Hepatocyte (in vitro differentiated cells): ENCODE results near the gene ASTN2. TPM values are rescaled to one million over a fixed set of nuclear protein-coding genes. Genes with fewer than 3 reads are reported as not detected.

Experiments used
- DNase-seq: peaks from one replicate; pipeline ENCODE4 v3.0.0-alpha.2; 2016; ENCODE audit warnings: low spot score
- H2AFZ ChIP-seq: fragments of 200-600 bp; sonication (generic); 2 replicates; pipeline ENCODE4 v1.6.0; 2016; ENCODE audit warnings: antibody characterized with exemption, mild to moderate bottlenecking
- H3K27ac ChIP-seq: fragments of 200-600 bp; sonication (generic); 2 replicates; pipeline ENCODE4 v1.5.1; 2016; ENCODE audit warnings: mild to moderate bottlenecking
- H3K27me3 ChIP-seq: fragments of 200-600 bp; sonication (generic); 2 replicates; pipeline ENCODE4 v1.6.1; 2016
- H3K36me3 ChIP-seq: fragments of 200-600 bp; sonication (generic); replicated peaks from 2 replicates; pipeline ENCODE4 v1.5.1; 2016; ENCODE audit warnings: low read depth; ENCODE audit not compliant: insufficient read depth
- H3K4me1 ChIP-seq: fragments of 200-600 bp; sonication (generic); 2 replicates; pipeline ENCODE4 v1.5.1; 2016; ENCODE audit warnings: mild to moderate bottlenecking, moderate library complexity; ENCODE audit not compliant: insufficient read depth
- H3K4me2 ChIP-seq: fragments of 200-600 bp; sonication (generic); 2 replicates; pipeline ENCODE4 v1.6.0; 2016
- H3K4me3 ChIP-seq: fragments of 200-600 bp; sonication (generic); 2 replicates; pipeline ENCODE4 v1.5.1; 2016; ENCODE audit warnings: mild to moderate bottlenecking
- H3K79me2 ChIP-seq: fragments of 200-600 bp; sonication (generic); 2 replicates; pipeline ENCODE4 v1.6.0; 2017; ENCODE audit warnings: mild to moderate bottlenecking
- H3K9me2 ChIP-seq: fragments of 200-600 bp; sonication (generic); replicated peaks from 2 replicates; pipeline ENCODE4 v1.6.0; 2017; ENCODE audit warnings: mild to moderate bottlenecking; ENCODE audit not compliant: insufficient read depth
- H3K9me3 ChIP-seq: fragments of 200-600 bp; sonication (generic); 2 replicates; pipeline ENCODE4 v1.5.1; 2016; ENCODE audit warnings: low read depth, mild to moderate bottlenecking
- H4K20me1 ChIP-seq: fragments of 200-600 bp; sonication (generic); 2 replicates; pipeline ENCODE4 v1.6.0; 2016; ENCODE audit warnings: mild to moderate bottlenecking; ENCODE audit not compliant: insufficient read depth, poor library complexity, severe bottlenecking
- EZH2 ChIP-seq: fragments of 200-600 bp; sonication (generic); IDR thresholded peaks from 2 replicates; pipeline ENCODE4 v1.6.1; 2016; ENCODE audit warnings: antibody characterized with exemption, mild to moderate bottlenecking, borderline replicate concordance
- EZH2phosphoT487 ChIP-seq: fragments of 200-600 bp; sonication (generic); IDR thresholded peaks from one replicate; pipeline ENCODE4 v1.6.1; 2018; ENCODE audit warnings: antibody characterized with exemption, mild to moderate bottlenecking, low read depth, moderate library complexity; ENCODE audit not compliant: unreplicated experiment, severe bottlenecking
- WGBS: methylation state at CpG from one replicate; pipeline ENCODE4 v1.1.6; 2016; ENCODE audit warnings: low lambda C conversion rate; ENCODE audit errors: missing lambda C conversion rate; 5-methylcytosine and 5-hydroxymethylcytosine counted together
- polyA plus RNA-seq: library from polyadenylated mRNA; unstranded; fragments of >200 nt; fragmentation: Nextera tagmentation; extraction: Ambion mirVana; gene quantifications from 2 replicates; pipeline ENCODE4 v1.2.1, GENCODE V29; 2016
- total RNA-seq: library from RNA; depleted of rRNA; stranded (reverse); fragments of >200 nt; gene quantifications from 2 replicates; pipeline ENCODE4 v1.2.3, GENCODE V29; 2014
- TF ChIP-seq, protein P1 (sequence below): fragments of 200-600 bp; sonication (generic); IDR thresholded peaks from 2 replicates; pipeline ENCODE4 v1.5.1; 2016; ENCODE audit warnings: antibody characterized with exemption, mild to moderate bottlenecking; ENCODE audit not compliant: poor library complexity

The ASTN2 gene
- total and polyA plus RNA-seq, 2 experiments from 2014 or later = 6.4 to 8.4 TPM

DNA sequence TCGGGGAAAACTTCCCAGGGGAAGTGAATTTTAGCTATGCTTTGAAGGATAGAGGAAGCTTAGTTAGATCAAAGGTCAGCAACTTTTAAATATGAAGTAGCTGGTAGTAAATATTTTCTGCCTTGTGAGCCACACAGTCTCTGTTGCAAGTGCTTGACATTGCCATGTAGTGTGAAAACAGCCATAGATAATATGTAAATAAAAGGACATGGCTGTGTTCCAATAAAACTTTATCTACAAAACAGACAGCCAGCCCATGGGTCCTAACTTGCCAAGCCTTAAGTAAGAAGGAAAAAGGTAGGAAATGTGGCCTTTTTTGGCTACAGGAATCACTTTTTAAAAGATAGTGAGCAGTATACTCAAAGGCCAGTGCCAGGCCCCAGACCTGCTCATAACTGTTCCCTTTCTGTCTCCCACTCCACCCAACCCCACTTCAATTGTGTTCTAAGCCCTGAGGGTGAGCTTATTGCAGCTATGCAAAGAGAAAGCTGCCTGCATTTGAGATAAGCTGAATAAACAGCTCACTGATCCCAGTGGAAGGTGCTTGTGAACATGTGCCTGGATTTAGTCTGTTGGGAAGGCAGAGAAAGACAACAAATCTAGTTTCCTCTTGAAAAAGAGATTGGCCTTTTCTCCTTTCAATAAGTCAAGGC, 840.7 kb downstream of the ASTN2 start:
- no peak overlapping the region for H2AFZ ChIP-seq
- H3K36me3 ChIP-seq = no peaks in the 10 kb centered on the region
- H3K9me2 ChIP-seq = no peaks in the 10 kb centered on the region
- H3K4me1 ChIP-seq = peaks cover 31% of the 10 kb centered on the region
- H3K4me2 ChIP-seq = peak overlapping the region; percentile 55
- 37% methylated on average over 1 of the region's 1 CpG for WGBS
- H3K27me3 ChIP-seq = no peaks in the 10 kb centered on the region
- DNase-seq = peak; percentile 61
- H3K4me3 ChIP-seq = no peak overlapping the region
- TF ChIP-seq, protein P1, sequence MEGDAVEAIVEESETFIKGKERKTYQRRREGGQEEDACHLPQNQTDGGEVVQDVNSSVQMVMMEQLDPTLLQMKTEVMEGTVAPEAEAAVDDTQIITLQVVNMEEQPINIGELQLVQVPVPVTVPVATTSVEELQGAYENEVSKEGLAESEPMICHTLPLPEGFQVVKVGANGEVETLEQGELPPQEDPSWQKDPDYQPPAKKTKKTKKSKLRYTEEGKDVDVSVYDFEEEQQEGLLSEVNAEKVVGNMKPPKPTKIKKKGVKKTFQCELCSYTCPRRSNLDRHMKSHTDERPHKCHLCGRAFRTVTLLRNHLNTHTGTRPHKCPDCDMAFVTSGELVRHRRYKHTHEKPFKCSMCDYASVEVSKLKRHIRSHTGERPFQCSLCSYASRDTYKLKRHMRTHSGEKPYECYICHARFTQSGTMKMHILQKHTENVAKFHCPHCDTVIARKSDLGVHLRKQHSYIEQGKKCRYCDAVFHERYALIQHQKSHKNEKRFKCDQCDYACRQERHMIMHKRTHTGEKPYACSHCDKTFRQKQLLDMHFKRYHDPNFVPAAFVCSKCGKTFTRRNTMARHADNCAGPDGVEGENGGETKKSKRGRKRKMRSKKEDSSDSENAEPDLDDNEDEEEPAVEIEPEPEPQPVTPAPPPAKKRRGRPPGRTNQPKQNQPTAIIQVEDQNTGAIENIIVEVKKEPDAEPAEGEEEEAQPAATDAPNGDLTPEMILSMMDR = no peak
- TF ChIP-seq EZH2 (no peak), EZH2phosphoT487 (peak; percentile 67)
- H4K20me1 ChIP-seq = no peaks in the 10 kb centered on the region
- peak overlapping the region; percentile 44 for H3K27ac ChIP-seq
- H3K9me3 ChIP-seq = no peaks in the 10 kb centered on the region
- no peaks in the 10 kb centered on the region for H3K79me2 ChIP-seq

DNA sequence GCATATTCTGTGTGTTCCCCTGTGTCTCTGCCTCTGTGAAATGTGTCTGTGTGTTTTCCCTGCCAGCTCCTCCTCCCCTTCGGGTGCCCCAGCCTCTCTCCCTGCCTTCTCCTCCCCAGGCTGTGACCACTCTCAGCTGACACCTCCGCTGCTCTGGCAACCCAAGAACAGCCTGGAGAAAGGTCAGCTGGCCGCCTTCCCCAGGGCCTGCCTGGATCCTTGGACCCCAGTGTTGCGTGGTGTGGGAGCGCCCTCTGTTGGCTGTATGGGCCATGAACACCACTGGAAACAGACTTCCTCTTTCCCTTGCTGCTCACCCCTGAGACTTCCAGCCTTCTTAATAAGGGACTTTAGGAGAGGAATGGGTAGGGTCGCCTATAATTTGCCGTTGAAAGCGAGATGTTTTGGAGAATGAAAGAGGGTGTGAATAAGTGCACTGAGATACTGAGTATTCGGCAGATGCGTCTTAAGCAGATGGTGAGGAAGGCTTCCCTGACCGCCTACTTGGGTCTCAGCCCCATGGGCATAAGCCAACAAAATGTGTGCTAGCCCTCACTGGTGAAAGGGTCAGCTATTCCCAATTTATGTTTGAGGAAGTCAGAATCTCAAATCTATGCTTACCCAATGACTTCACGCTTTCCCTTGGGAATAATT, 842.6 kb downstream of the ASTN2 start:
- H3K9me2 ChIP-seq = no peaks in the 10 kb centered on the region
- no peaks in the 10 kb centered on the region for H3K79me2 ChIP-seq
- H3K9me3 ChIP-seq = no peaks in the 10 kb centered on the region
- peak overlapping the region; percentile 31 for H3K27ac ChIP-seq
- TF ChIP-seq EZH2phosphoT487 (no peak), EZH2 (no peak)
- TF ChIP-seq, protein P1 = peak; percentile 99
- peak overlapping the region; percentile 52 for H3K4me2 ChIP-seq
- no peaks in the 10 kb centered on the region for H3K36me3 ChIP-seq
- 31% methylated on average over 12 of the region's 12 CpGs for whole genome bisulfite sequencing
- no peaks in the 10 kb centered on the region for H3K27me3 ChIP-seq
- H3K4me1 ChIP-seq = peaks cover 31% of the 10 kb centered on the region
- no peaks in the 10 kb centered on the region for H4K20me1 ChIP-seq
- peak; percentile 93 for DNase-seq
- H2AFZ ChIP-seq = no peak overlapping the region
- H3K4me3 ChIP-seq = no peak overlapping the region

DNA sequence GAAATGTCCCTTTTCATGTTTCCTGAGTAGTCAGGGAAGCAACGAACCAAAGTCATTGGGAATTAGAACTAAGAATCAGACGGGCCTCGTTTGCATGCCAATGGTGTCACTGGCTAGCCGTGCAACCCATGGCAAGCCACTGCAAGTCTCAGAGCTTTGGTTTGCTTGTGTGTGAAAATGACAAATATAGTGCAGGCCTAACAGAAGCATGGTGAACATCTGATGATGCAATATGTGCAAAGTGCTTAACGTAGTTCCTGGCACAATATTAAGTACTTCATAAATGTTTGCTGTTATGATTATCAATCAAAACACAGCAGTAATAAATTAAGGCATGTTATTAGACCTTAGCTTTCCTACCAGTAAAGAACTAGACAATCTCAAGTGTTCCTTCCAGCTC, 845.7 kb downstream of the ASTN2 start:
- Histone ChIP-seq H3K27ac (no peak overlapping the region), H3K9me2 (no peaks in the 10 kb centered on the region), H3K27me3 (no peaks in the 10 kb centered on the region), H3K9me3 (no peaks in the 10 kb centered on the region), H3K79me2 (no peaks in the 10 kb centered on the region), H3K36me3 (no peaks in the 10 kb centered on the region), H3K4me3 (no peak overlapping the region), H2AFZ (no peak overlapping the region), H3K4me2 (no peak overlapping the region), H3K4me1 (peaks cover 25% of the 10 kb centered on the region), H4K20me1 (no peaks in the 10 kb centered on the region)
- TF ChIP-seq, protein P1 = no peak
- TF ChIP-seq EZH2phosphoT487 (no peak), EZH2 (no peak)
- no peak for DNase-seq
- 79% methylated on average over 5 of the region's 5 CpGs for WGBS
